Measurements from ENCODE around the gene ZBTB8B.
"Not testable (repeated sequence)": the region's sequence is repeated elsewhere in the genome, so short reads cannot be mapped to it uniquely, and the experiment has no call there.

ZBTB8B gene

DNA sequence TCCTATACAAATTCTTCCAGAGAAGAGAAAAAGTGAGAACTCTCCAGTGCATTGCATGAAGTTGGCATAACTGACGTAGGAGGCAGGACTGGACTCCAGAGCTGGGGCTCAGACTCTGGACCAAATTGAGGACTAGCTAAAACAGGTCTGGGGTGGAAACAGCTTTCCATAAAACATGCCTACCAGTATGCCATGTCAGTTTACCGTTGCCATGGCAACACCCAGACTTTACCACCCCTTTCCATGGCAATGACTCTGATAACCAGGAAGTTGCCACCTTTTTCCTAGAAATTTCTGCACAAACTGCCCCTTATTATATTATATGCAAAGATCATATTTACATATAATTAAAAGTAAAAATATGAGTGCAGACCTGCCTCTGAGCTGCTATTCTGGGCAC lies 8.9 kb upstream of the ZBTB8B start:
- H3K4me3 Mint-ChIP-seq = no peak overlapping the region

GRCh38 chr1:32458798-32459197 lies 6.1 kb upstream of the ZBTB8B start:
- H3K27ac Mint-ChIP-seq; DNase-seq; H3K36me3 Mint-ChIP-seq (ENCODE audit: low read depth); H3K4me1 Mint-ChIP-seq (ENCODE audit: low read depth); H3K4me3 Mint-ChIP-seq: not testable (repeated sequence)
- peaks cover 20% of the 10 kb centered on the region for H3K27me3 Mint-ChIP-seq
- H3K9me3 Mint-ChIP-seq = peaks cover 15% of the 10 kb centered on the region

More for the DNA sequence above, 8.9 kb upstream of the ZBTB8B start:
- H3K36me3 Mint-ChIP-seq (ENCODE audit: low read depth) = no peaks in the 10 kb centered on the region
- peaks cover 14% of the 10 kb centered on the region for H3K27me3 Mint-ChIP-seq
- peaks cover 15% of the 10 kb centered on the region for H3K9me3 Mint-ChIP-seq
- no peak overlapping the region for H3K27ac Mint-ChIP-seq
- DNase-seq = no peak
- H3K4me1 Mint-ChIP-seq (ENCODE audit: low read depth) = no peaks in the 10 kb centered on the region

GRCh38 chr1:32462977-32463376 lies 1.9 kb upstream of the ZBTB8B start:
- DNase-seq; H3K36me3 Mint-ChIP-seq (ENCODE audit: low read depth); H3K4me3 Mint-ChIP-seq; H3K27ac Mint-ChIP-seq: not testable (repeated sequence)
- peaks cover 15% of the 10 kb centered on the region for H3K9me3 Mint-ChIP-seq
- H3K27me3 Mint-ChIP-seq = peaks cover 51% of the 10 kb centered on the region
- H3K4me1 Mint-ChIP-seq (ENCODE audit: low read depth) = peaks cover 13% of the 10 kb centered on the region

GRCh38 chr1:32464191-32464715 lies 619 bp upstream of the ZBTB8B start:
- no peak overlapping the region for H3K27ac Mint-ChIP-seq
- H3K4me3 Mint-ChIP-seq = peak overlapping the region; percentile 59
- H3K9me3 Mint-ChIP-seq = peaks cover 5% of the 10 kb centered on the region
- H3K36me3 Mint-ChIP-seq (ENCODE audit: low read depth) = no peaks in the 10 kb centered on the region
- H3K4me1 Mint-ChIP-seq (ENCODE audit: low read depth) = peaks cover 13% of the 10 kb centered on the region
- DNase-seq = peak; percentile 29
- H3K27me3 Mint-ChIP-seq = peaks cover 61% of the 10 kb centered on the region

DNA sequence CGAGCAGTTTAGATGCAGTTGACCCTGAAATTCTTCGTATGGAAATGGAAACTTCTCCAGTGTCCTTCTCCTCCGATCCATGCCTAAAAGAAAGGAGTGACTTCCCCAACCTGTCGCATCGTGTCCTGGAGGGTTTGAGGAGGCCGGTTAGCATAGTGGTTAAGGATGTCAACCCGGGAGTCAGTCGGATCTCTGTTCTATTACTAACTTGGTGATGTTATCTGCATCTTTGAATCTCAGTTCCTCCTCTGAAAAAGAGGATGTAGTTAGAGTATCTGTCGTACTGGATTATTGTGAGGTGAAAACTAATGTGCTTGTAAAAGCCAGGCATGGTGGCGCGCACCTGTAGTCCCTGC lies 684 bp downstream of the ZBTB8B start:
- peaks cover 13% of the 10 kb centered on the region for H3K4me1 Mint-ChIP-seq (ENCODE audit: low read depth)
- no peaks in the 10 kb centered on the region for H3K36me3 Mint-ChIP-seq (ENCODE audit: low read depth)
- no peaks in the 10 kb centered on the region for H3K9me3 Mint-ChIP-seq
- DNase-seq = no peak
- no peak overlapping the region for H3K27ac Mint-ChIP-seq
- H3K27me3 Mint-ChIP-seq = peaks cover 63% of the 10 kb centered on the region
- peak overlapping the region; percentile 54 for H3K4me3 Mint-ChIP-seq

- Mint-ChIP-seq H3K36me3 (ENCODE audit: low read depth) (no peaks in the 10 kb centered on the region), H3K4me3 (no peak overlapping the region), H3K4me1 (ENCODE audit: low read depth) (peaks cover 13% of the 10 kb centered on the region), H3K27ac (no peak overlapping the region), H3K27me3 (peaks cover 59% of the 10 kb centered on the region), H3K9me3 (no peaks in the 10 kb centered on the region)
- no peak for DNase-seq
Observed at GRCh38 chr1:32466761-32467160, 1.9 kb downstream of the ZBTB8B start.

DNA sequence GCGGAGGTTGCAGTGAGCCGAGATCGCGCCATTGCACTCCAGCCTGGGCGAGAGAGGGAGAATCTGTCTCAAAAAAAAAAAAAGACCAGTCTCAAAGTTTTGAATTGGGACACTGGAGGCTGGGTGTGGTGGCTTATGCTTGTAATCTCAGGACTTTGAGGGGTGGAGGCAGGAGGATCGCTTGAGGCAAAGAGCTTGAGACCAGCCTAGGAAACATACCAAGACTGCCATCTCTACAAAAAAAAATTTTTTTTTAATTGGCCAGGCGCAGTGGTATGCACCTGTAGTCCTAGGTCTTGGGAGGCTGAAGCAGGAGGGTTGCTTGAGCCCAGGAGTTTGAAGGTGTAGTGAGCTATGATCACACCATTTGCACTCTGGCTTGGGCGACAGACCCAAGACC lies 3.9 kb downstream of the ZBTB8B start:
- DNase-seq = no peak
- Mint-ChIP-seq H3K27ac (no peak overlapping the region), H3K4me1 (ENCODE audit: low read depth) (peaks cover 13% of the 10 kb centered on the region), H3K36me3 (ENCODE audit: low read depth) (no peaks in the 10 kb centered on the region), H3K27me3 (peaks cover 54% of the 10 kb centered on the region), H3K9me3 (no peaks in the 10 kb centered on the region), H3K4me3 (no peak overlapping the region)

DNA sequence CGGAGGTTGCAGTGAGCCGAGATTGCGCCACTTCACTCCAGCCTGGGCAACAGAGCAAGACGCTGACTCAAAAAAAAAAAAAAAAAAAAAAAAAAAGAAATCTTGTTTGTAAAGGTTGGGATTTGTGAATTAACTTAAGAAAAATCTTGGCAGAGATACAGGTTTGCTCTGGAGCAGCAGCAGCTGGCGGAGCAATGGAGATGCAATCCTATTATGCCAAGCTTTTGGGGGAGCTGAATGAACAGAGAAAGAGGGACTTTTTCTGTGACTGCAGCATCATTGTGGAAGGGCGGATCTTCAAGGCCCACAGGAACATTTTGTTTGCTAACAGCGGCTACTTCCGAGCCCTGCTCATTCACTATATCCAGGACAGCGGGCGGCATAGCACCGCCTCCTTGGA lies 5.6 kb downstream of the ZBTB8B start:
- no peak for DNase-seq
- no peaks in the 10 kb centered on the region for H3K9me3 Mint-ChIP-seq
- no peak overlapping the region for H3K27ac Mint-ChIP-seq
- no peak overlapping the region for H3K4me3 Mint-ChIP-seq
- H3K36me3 Mint-ChIP-seq (ENCODE audit: low read depth) = no peaks in the 10 kb centered on the region
- H3K27me3 Mint-ChIP-seq = peaks cover 42% of the 10 kb centered on the region
- peaks cover 3% of the 10 kb centered on the region for H3K4me1 Mint-ChIP-seq (ENCODE audit: low read depth)

DNA sequence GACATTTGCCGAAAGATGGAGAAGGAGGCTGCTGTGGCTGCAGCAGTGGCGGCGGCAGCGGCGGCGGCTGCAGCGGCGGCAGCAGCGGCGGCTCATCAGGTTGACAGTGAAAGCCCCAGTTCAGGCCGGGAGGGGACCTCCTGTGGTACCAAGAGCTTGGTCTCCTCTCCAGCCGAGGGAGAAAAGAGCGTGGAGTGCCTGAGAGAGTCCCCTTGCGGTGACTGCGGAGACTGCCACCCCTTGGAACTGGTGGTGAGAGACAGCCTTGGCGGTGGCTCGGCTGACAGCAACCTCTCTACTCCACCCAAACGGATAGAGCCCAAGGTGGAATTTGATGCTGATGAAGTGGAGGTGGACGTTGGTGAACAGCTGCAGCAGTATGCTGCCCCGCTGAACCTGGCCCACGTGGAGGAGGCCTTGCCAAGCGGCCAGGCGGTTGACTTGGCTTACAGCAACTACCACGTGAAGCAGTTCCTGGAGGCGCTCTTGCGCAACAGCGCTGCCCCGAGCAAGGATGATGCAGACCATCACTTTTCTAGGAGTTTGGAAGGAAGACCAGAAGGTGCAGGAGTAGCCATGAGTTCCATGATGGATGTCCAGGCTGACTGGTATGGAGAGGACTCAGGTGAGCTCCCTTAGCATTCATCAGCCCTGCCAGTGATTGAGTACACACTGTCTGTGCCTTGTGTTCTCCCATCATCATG lies 6.3 kb downstream of the ZBTB8B start:
- no peaks in the 10 kb centered on the region for H3K9me3 Mint-ChIP-seq
- H3K27me3 Mint-ChIP-seq = peaks cover 35% of the 10 kb centered on the region
- no peak overlapping the region for H3K4me3 Mint-ChIP-seq
- H3K4me1 Mint-ChIP-seq (ENCODE audit: low read depth) = no peaks in the 10 kb centered on the region
- no peaks in the 10 kb centered on the region for H3K36me3 Mint-ChIP-seq (ENCODE audit: low read depth)
- no peak overlapping the region for H3K27ac Mint-ChIP-seq
- no peak for DNase-seq

DNA sequence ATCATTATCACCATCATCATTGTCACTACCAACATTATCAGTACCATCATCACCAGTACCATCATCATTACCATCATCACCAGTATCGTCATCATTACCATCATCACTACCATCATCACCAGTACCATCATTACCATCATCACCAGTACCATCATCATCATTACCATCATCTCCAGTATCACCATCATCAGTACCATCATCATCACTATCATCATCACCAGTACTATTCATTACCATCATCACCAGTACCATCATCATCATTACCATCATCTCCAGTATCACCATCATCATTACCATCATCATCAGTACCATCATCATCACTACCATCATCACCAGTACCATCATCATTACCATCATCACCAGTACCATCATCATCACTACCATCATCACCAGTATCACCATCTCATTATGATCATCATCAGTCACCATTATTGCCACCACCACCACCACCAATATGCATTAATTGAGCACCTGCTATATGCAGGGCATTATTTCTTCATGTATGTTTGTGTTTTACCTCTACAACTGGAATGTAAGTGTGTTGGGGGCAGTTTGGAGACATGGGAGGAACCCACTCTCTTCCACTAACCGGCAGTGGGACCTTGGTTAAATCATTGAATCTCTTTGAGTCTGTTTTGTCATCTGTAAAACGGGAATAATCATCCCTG lies 7.0 kb downstream of the ZBTB8B start:
- no peak overlapping the region for H3K4me3 Mint-ChIP-seq
- H3K4me1 Mint-ChIP-seq (ENCODE audit: low read depth) = no peaks in the 10 kb centered on the region
- no peaks in the 10 kb centered on the region for H3K36me3 Mint-ChIP-seq (ENCODE audit: low read depth)
- no peaks in the 10 kb centered on the region for H3K9me3 Mint-ChIP-seq
- H3K27me3 Mint-ChIP-seq = peaks cover 31% of the 10 kb centered on the region
- no peak for DNase-seq
- H3K27ac Mint-ChIP-seq = no peak overlapping the region

DNA sequence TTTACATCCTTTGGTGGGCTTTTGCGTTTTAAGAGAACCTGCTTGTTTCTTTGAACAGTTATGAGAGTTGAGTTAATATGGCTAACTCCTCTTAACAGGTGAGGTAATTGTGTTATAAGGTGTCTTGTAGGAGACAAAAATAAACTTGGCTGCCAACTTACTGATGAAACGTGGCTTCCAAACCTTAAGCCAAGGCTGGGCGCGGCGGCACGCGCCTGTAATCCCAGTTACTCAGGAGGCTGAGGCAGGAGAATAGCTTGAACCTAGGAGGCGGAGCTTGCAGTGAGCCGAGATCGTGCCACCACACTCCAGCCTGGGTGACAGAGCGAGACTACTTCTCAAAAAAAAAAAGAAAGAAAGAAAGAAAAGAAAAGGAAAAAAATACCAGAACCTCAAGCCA lies 8.1 kb downstream of the ZBTB8B start:
- peaks cover 23% of the 10 kb centered on the region for H3K27me3 Mint-ChIP-seq
- not testable (repeated sequence) for H3K36me3 Mint-ChIP-seq (ENCODE audit: low read depth); H3K4me1 Mint-ChIP-seq (ENCODE audit: low read depth); H3K27ac Mint-ChIP-seq; H3K9me3 Mint-ChIP-seq; H3K4me3 Mint-ChIP-seq; DNase-seq

GRCh38 chr1:32474954-32475353 lies 10.1 kb downstream of the ZBTB8B start:
- H3K36me3 Mint-ChIP-seq (ENCODE audit: low read depth) = no peaks in the 10 kb centered on the region
- no peaks in the 10 kb centered on the region for H3K9me3 Mint-ChIP-seq
- H3K4me3 Mint-ChIP-seq = no peak overlapping the region
- peaks cover 15% of the 10 kb centered on the region for H3K27me3 Mint-ChIP-seq
- H3K4me1 Mint-ChIP-seq (ENCODE audit: low read depth) = no peaks in the 10 kb centered on the region
- H3K27ac Mint-ChIP-seq = no peak overlapping the region
- DNase-seq = no peak

GRCh38 chr1:32480003-32480402 lies 15.1 kb downstream of the ZBTB8B start:
- no peak for DNase-seq
- Mint-ChIP-seq H3K4me1 (ENCODE audit: low read depth) (no peaks in the 10 kb centered on the region), H3K36me3 (ENCODE audit: low read depth) (no peaks in the 10 kb centered on the region), H3K9me3 (no peaks in the 10 kb centered on the region), H3K27ac (no peak overlapping the region), H3K4me3 (no peak overlapping the region), H3K27me3 (peaks cover 12% of the 10 kb centered on the region)

DNA sequence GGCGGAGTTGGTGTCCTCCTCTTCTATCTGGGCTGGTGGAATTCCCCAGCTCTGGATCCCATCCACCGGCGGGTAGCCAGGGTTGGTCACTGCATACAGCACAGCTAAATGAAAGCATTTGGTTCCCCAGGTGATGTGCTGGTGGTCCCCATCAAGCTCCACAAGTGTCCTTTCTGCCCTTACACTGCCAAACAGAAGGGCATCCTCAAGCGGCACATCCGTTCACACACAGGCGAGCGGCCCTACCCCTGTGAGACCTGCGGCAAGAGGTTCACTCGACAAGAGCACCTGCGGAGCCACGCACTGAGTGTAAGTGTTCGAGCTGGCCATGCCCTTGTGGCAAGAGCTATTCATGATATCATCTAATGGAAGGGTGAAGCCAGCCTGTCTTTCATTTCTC lies 15.9 kb downstream of the ZBTB8B start:
- Mint-ChIP-seq H3K27me3 (peaks cover 11% of the 10 kb centered on the region), H3K9me3 (no peaks in the 10 kb centered on the region), H3K36me3 (ENCODE audit: low read depth) (no peaks in the 10 kb centered on the region), H3K4me1 (ENCODE audit: low read depth) (no peaks in the 10 kb centered on the region), H3K27ac (no peak overlapping the region), H3K4me3 (no peak overlapping the region)
- no peak for DNase-seq

DNA sequence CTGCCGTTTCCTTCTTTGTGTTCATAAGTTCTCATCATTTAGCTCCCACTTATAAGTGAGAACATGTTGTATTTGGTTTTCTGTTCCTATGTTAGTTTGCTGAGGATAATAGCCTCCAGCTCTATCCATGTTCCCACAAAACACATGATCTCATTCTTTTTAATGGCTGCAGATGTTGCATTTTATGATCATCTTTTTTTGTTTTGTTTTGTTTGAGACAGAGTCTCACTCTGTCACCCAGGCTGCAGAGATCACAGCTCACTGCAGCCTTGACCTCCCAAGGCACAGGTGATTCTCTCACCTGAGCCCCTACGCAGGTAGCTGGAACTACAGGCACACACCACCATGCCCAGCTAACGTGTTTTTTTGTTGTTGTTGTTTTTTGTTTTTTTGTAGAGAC lies 16.9 kb downstream of the ZBTB8B start:
- not testable (repeated sequence) for H3K4me1 Mint-ChIP-seq (ENCODE audit: low read depth); H3K27me3 Mint-ChIP-seq; H3K4me3 Mint-ChIP-seq; DNase-seq; H3K36me3 Mint-ChIP-seq (ENCODE audit: low read depth); H3K9me3 Mint-ChIP-seq; H3K27ac Mint-ChIP-seq

Measured in activated T-cell treated with anti-CD3 and anti-CD28 coated beads, Interleukin-2, amount 50 U/mL, for 24 hours (primary cell).